Frontal cortex (tissue), 4 donors: Measurements from ENCODE around the gene NAA38. TPM values are rescaled to one million over a fixed set of nuclear protein-coding genes. Genes with fewer than 3 reads are reported as not detected.
"Not testable (repeated sequence)": the region's sequence is repeated elsewhere in the genome, so short reads cannot be mapped to it uniquely, and the experiment has no call there.

Experiments used
- DNase-seq, 2 donors: peaks; one replicate each; pipeline ENCODE4 v3.0.0; 2012; ENCODE audit warnings: low spot score in 2 of 2
- FAIRE-seq: peaks from 2 replicates; lab custom pipeline; 2012; peaks lifted over from hg19 to GRCh38; lab: Jason Lieb, UNC
- total RNA-seq: library from RNA; depleted of rRNA; stranded (reverse); fragments of >200 nt; gene quantifications from one replicate; pipeline ENCODE4 v1.2.3, GENCODE V29; 2014
- donor health status: control.
- donor health status: control.
- donor health status: control.

Gene NAA38
- total RNA-seq, 1 donor from 2014 or later: 30.2 TPM

DNA sequence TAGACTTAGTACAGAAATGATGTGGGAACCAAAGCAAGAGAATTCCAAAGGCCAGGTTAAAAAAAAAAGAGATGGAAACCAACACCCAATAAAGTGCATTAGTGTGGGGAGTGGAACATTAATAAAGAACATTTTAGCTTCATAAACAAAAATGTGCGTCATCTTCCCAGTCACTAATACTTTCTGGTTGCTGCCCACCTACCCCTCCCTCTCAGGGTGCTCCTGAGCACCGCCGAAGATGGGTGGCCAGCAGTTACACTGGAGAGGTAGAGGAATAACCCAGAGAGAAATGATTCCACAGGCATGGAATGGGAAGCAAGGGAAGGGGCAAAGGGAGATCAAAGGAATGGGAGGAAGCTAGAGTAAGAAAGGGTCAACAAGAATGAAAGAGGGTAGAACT, 25.3 kb upstream of the NAA38 start:
- no peak for DNase-seq
- FAIRE-seq: no peak

DNA sequence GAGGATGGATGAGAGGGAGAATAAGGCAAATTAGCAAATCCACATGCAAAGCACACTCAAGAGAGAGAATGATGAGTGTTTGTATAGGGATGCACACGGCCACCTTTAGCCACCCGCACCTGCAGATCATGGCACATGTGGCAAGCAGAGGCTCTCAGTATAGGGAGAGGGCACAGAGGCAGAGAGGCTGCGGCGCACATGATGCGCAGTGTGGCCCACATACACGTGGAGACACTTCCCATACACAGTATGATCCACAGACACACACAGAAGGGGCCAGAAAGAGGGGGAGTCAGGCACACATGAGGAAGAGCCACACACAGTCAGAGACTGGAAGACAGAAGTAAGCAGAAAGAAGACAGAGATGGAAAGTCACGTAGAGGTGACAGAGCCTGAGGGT, 24.7 kb upstream of the NAA38 start:
- DNase-seq: no peak

DNA sequence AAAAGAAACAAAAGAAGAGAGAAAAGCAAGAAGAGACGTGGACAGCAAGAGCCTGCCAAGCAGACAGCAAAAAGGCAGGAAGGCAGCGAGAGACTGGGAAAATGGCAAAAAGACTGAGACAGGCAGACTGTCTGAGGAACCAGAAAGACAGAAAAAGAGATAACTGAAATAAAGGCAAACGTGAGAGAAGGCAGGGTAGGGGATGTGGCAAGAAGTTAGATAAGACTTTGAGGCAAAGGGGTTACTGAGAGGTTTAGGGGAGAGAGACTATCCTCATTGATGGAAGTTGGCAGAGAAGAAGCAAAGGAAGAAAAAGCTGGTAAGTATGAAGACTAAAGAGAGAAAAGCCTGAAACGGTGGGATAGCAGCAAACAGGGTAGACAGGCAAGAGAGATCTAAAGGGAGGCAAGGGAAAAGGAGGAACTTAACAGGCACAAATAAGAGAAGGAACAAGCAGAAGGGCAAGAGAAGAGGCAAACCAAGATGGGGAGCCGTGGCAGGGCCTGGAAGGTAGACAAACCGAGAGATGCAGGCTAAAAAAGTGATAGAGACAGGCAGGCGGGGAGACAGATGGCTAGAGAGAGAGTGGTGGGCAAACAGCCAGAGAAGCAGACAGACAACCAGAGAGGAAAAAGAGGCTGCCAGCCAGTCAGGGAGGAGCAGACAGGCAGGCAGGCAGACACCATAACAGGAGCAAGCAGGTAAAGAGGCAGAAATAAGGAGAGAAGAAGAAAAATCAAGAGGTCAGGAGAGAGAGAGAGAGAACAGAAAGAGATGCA, 24.1 kb upstream of the NAA38 start:
- DNase-seq (no peak), FAIRE-seq (no peak)

More for the DNA sequence above, 24.7 kb upstream of the NAA38 start:
- FAIRE-seq: no peak

DNA sequence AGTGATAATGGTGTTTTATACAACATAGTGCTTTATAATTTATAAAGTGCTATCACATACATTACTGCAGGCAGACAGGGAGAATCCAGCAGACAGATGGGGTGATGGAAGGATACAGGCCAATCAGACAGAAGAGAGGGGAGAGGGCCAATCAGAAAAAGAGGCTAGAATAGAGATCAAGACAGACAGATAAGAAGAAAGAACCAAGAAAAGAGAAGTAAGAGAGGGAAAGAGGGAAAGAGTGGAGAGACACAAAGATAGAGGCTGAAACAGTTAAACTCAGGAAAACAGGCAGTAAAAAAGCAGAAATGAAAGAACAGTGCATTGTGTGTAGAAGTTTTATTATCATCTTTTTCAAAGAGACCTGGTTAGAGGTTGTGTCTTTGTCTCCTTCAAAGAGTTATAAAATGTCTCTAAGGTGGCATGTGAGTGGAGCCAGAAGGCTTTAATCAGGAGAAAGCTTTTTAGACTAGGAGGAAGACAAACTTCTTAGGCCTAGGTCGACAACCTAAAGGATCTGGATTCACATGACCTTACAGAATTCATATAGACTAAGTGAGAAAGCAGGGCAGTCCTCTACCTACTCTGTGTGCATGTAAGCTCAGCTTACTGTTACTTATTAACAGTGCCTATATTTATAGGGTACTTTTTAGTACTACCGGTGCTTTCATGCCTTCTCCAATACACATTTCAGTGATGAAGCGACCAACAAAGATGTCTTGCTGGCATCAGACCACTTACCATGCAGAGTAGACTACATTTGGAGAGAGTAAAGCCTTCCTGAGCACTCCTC, 22.9 kb upstream of the NAA38 start:
- FAIRE-seq: no peak
- DNase-seq: no peak

DNA sequence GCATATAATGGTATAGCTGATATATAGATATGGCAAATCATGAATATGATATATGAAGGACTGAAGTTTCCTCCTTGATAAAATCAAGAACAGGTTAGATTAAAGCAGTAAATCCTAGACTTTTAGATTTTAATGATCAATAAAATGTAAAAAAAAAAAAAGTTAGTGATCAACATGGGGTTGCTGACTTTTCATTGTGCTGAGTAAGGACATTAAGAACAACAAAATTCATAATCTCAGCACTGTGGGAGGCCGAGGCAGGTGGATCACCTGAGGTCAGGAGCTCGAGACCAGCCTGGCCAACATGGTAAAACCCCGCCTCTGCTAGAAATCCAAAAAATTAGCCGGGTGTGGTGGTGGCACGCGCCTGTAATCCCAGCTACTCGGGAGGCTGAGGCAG, 20.9 kb upstream of the NAA38 start:
- FAIRE-seq: no peak
- no peak for DNase-seq

DNA sequence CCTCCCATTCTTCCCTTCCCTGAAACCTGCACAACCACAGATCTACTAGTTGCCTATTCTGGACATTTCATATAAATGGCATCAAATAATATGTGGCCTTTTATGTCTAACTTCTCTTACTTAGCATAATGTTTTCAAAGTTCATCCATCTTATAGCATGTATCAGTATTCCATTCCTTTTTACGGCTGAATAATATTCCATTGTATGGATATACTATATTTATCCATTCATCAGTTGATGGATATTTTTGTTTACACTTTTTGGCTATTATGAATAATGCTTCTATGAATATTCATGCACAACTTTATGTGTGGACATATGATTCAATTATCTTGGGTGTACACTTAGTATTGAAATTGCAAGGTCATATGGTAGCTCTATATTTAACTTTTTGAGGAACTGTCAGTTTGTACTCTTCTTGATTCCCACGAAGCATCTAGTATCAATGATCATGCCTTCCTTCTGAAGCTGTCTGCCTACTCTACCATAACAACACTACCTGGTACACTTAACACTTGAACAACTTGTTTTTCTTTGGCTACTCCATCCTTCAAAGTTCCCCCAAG, 18.5 kb upstream of the NAA38 start:
- no peak for DNase-seq
- no peak for FAIRE-seq

DNA sequence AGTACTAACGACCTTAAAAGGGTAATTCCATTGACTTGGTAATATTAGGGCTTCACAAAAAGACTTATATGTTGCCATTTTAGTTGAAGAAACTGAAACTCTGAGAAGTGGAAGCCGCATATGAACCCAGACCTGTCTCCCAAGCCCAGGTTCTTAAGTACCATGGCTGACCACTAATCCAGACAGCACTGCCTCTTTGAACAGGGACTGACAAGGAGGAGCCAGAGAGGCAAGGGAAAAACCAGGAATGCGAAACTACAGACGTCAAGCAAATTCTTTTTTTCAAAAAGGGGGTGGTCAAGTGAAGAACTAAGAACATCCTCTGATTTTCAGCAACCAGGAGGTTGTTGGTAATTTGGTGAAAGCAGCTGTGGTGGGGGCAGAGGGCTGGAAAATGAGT, 15.7 kb upstream of the NAA38 start:
- FAIRE-seq (no peak), DNase-seq (no peak)

DNA sequence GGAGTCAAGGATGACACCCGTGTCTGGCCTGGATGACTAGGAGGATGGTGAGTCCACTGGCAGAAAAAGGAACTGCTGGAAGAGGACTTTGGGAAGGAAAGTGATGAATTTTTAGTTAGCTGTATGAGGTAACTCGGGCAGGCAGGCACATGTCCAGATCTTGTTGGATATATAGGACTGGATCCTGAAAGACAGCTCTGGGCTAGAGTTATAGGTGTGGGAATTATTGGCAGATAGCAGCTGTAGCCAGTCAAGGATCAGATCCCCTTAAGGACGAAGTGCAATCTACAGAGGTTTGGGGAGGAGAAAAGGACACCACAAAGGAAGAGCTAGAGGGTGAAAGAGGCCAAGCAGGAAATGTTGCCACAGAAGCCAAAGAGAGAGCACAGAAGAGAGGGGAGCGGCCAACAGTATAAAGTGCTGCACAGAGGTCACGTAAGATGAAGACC, 10.5 kb upstream of the NAA38 start:
- no peak for DNase-seq
- no peak for FAIRE-seq

DNA sequence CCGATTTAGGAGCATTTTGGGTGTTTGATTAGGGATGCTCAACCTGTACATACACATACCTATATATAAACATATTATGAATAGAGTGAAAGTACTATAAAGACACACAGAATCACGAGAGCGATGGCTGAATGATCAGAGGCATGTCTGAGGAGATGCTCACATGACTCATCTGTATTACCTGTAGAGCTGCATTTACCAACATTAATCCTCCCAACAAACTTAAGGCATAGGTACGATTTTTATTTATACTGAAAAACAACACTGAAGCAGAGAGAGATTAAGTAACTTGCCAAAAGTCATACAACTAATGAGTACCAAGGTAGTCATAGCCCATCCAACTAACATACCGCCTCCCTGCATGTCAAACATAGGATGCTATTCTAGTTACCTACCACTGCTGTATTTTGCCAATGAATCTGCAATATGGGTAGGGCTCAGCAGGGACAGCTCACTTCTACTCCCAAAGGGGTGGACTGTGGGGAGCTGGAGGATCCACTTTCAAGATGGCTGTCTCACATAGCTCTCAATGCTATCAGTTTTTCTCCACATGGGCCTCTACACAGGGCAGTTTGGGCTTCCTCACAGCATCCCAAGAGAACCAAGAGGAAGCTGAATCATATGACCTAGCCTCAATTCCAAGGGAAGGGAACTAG, 7.8 kb upstream of the NAA38 start:
- no peak for FAIRE-seq
- DNase-seq: no peak

DNA sequence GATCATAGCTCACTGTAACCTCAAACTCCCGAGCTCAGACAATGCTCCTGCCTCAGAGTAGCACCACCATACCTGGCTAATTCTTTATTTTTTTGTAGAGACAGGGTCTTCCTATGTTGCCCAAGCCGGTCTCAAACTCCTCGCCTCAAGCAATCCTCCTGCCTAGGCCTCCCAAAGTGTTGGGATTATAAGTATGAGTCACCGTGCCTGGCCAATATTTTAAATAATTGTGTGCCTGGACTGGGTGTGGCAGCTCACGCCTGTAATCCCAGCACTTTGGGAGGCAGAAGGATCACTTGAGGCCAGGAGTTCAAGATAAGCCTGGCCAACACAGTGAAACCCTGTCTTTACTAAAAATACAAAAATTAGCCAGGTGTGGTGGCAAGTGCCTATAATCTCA, 7.0 kb upstream of the NAA38 start:
- FAIRE-seq, DNase-seq: not testable (repeated sequence)

DNA sequence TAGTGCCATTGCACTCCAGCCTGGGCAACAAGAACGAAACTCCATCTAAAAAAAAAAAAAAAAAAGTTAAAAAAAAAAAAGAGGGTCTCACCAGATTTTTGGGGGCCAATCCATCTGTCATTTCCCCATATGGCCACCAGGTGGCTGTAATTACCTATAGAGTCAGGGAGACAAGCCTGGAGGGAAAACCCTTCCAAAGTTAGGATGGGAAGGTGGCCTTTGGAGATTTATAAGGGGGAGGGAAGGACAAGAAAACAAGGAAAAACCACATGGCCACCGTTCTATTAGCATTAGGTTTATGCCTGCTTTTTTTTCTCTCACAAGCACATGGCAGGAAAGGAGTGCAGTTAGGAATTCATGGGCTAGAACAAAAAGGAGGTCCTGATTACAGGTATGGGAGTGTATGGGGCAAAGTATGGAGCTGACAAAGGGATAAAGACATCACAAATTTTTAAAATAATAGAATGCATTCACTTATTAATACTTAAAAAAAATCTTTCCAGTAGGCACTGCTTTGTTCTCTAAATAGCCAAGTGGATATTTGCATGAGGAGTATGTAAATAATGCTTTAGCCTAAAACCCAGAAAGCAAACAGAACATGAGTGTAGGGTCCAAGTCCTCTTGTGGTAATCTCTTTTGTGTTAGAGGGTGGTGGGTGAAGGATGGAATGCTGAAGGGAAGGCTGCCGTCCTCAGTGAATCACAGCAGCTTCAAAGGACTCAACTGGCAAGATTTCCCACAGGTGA, 5.5 kb upstream of the NAA38 start:
- DNase-seq (peak; percentile 47 to 61), FAIRE-seq (no peak)

DNA sequence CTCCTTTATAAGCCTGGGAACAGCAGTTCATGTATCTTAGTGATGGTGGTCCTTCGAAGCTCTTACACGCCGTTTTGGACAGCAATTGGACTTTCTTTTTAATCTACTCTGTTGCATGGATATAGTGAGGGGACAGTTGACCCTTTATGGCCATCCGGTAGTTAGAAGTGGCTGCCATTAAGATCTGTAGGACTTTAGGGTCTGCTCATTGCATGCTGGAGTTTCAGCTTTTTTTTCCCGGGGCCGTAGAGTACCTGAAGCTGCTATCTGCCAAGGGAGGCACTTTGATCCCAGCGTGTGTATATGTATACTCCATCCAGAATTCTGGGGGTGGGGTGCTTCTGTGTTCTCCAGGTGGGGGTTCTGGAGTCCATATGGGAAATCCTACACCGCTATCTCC, 1.7 kb upstream of the NAA38 start:
- FAIRE-seq (no peak), DNase-seq (no peak)

DNA sequence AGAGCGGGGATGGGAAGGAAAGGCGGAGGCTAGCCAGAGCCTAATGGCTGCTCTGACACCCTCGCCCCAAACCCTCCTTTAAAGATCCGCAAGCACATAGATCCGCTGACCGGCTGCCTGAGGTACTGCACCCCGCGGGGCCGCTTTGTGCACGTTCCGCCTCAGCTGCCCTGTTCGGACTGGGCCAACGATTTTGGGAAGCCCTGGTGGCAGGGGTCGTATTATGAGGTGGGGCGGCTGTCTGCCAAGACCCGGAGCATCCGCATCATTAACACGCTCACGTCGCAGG, 1.1 kb upstream of the NAA38 start:
- FAIRE-seq (no peak), DNase-seq (no peak)

DNA sequence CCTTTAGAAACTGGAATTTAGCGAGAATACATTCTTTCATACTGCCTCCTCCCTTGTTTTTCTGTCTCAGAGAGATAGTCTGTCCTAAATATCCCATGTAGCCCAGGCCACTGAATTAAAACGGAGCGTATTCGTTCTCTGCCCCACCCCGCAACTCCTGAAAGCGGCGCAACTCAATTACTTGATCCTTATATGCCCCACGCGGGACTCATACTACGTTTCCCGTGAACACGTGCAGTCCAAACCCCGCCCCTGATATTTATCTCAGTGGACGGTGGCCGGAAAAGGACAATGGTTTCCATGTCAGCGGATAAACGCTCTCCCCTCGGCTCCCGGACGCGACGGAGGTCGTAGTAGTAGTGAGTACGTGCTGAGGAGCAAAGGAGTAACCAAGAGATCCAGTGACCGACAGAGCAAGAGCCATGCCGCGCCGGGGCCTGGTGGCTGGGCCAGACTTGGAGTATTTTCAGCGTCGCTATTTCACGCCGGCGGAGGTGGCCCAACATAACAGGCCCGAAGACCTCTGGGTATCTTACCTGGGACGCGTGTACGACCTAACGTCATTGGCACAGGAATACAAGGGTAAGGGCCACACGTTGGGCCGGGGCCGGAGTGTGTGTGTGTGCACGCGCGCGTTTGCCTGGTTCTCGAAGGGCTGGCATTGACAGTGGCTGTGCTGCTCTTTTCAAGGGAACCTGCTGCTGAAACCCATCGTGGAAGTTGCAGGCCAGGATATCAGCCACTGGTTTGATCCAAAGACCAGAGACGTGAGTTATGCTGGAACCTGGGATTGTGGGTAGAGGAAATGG, 558 bp upstream of the NAA38 start, which contains the start of gene CYB5D1:
CYB5D1 (plus strand) TSS at position 291 of the 809 bp plus-strand sequence; CDS start at position 423, 132 bp downstream.
- peak; percentile 70 to 77 for DNase-seq
- FAIRE-seq: no peak

DNA sequence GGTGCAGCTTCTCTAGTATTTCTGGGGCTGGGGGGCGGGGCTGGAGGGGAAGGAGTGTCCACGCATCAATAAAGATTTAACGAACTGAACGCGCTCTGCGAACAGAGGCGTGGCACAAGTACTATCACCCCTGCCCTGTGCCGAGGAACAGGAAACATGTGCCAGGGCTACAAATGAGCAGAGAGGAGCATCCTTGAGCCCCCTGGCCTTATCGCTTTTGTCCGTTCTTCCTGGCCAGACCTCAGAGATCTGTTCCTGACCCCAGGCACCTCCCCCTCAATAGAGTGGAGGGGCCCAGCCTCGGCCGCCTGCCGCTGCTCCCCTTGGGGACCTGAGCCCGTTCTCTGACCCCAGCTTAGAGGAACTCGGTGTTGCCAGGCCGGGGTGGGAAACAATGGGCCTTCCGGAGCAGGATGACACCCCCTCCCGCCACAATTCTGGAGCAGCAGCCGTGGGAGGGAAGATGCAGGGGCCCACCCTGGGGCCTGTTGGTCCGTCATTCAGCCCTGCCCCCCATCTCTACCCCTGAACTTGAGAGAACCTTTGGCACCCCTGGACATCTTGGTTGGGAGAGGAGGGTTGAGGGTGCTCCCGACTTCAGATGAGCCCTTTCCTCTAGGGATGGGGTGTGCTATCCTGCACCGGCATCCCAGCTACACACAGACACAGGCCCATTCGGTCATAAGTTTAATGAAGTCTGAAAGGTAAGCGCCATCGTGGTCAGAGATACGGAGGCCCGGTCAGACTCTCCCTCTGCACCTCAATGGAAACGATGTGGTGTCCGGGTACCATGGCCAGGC, 1.1 kb downstream of the NAA38 start:
- no peak for FAIRE-seq
- DNase-seq: peak; percentile 26 to 29

DNA sequence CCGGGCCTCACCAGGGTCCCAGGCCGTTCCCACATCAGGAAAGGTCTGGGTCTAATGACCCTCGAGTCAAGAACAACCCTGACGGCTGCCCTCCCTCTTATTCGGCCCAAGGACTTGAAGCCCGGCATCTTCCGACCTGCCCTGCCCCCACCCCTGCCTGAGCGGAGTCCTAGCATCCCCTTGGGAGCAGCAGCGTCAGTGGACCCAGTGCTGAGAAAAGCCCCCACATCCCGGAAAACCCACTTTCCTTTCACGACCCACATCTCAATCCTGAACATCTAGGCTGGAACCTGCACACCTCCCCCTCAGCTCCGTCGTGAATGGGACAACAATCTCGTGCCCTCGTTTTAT, 1.7 kb downstream of the NAA38 start:
- DNase-seq (no peak), FAIRE-seq (no peak)

DNA sequence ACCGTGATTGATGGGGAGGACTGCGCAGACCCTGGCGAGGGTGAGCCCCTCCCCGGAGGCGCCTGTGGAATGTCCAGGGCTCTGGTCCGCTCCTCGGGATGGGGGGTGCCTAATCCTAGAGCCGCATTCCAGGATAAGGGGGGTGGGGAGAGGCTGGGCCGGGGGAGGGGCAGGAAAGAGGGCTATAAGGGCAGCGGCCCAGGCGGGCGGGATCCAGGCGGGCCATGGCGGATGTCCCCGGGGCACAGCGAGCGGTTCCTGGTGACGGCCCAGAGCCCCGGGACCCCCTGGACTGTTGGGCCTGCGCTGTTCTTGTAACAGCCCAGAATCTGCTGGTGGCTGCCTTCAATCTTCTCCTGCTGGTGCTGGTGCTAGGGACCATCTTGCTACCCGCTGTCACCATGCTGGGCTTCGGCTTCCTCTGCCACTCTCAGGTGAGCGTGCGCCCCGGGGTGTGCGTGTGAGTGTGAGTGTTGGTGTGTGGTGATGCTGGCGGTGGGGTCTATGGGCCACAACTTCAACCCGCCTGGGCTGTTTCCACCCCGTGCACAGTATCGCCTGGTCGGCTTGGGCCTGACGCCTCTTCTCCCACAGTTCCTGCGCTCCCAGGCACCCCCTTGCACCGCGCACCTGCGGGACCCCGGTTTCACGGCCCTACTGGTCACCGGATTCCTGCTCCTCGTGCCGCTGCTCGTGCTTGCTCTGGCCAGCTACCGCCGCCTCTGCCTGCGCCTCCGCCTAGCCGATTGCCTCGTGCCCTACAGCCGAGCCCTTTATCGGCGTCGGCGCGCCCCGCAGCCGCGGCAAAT, 2.3 kb downstream of the NAA38 start, which contains the start of gene TMEM88:
TMEM88 (plus strand) TSS at position 216 of the 809 bp plus-strand sequence; CDS start at position 225, 9 bp downstream.
- FAIRE-seq (no peak), DNase-seq (peak in 1 of 2 donors; percentile 14)
